ENCODE results near the gene GHRHR. TPM values are rescaled to one million over a fixed set of nuclear protein-coding genes. Genes with fewer than 3 reads are reported as not detected.

GHRHR gene
- total and polyA plus RNA-seq, 9 of the 15 experiments (the other 6 are each of a cell fraction or from before 2014, with no cell fraction given): not detected

DNA sequence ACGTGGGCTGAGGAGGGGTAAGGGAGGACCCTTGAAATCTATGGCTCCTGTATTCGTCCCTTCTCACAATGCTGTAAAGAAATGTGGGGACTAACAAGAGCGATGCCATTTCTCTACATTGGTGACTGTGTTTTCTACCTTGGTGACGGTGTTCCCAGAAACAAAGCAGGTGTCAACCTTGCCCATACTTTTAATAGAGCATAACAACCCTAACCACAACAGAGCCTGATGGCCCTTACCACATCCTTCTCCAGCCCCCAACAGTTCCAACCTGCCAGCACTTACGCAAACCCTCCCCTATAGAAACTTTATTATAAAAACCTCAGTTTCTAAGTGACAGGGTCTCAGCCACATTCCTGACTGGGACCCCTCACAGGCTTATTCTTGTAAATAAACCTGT lies 60.1 kb downstream of the GHRHR start:
- Histone ChIP-seq H3K27me3 (ENCODE audit: control insufficient read depth in 2 of 2, insufficient read depth in 2 of 2, low read length in 2 of 2) (peaks cover 17 to 36% of the 10 kb centered on the region in 2 experiments; a peak in 4 of 5 replicates), H3K4me2 (ENCODE audit: insufficient read depth, low read length) (no peak overlapping the region), H3K4me1 (replicated peaks in 1 of 2; ENCODE audit: control insufficient read depth in 2 of 2, insufficient read depth in 2 of 2, low read length in 2 of 2) (no peaks in the 10 kb centered on the region; a peak in 2 of 5 replicates), H3K79me2 (ENCODE audit: control insufficient read depth, insufficient read depth, low read length) (no peaks in the 10 kb centered on the region), H3K9me1 (ENCODE audit: control insufficient read depth, insufficient read depth, low read length) (no peaks in the 10 kb centered on the region), H3K4me3 (no peak overlapping the region), H3K9me3 (replicated peaks; ENCODE audit: control insufficient read depth, insufficient read depth, low read depth, low read length) (no peaks in the 10 kb centered on the region), H3K9ac (ENCODE audit: insufficient read depth in 1 of 2, low read depth in 2 of 2, low read length in 2 of 2) (no peak overlapping the region), H4K20me1 (replicated peaks; ENCODE audit: control insufficient read depth, insufficient read depth, low read length) (0 out of 2 replicates have a peak, but pooled peaks cover 4% of the 10 kb centered on the region), H3K36me3 (ENCODE audit: control insufficient read depth, insufficient read depth, low read length) (no peaks in the 10 kb centered on the region), H3K27ac (ENCODE audit: extremely low read depth, low read depth, low read length) (no peak overlapping the region), H2AFZ (ENCODE audit: low read depth, low read length) (no peak overlapping the region)
- ChIA-PET POLR2A (no interaction called here), CTCF (ENCODE audit: low intra/inter-chr PET ratio) (no interaction called here)
- no TSS peak for BruUV-seq (replicated peaks)
- intact Hi-C loops (cut with micrococcal nuclease) (no loop called here), in situ Hi-C loops (cut with MboI) (no loop called here)
- 0% methylated on average over 5 of the region's 5 CpGs for WGBS (ENCODE audit: insufficient coverage, low coverage, missing lambda C conversion rate)
- ATAC-seq: no peak
- DNase-seq (ENCODE audit: extremely low read depth in 1 of 4, low spot score in 3 of 4): no peak
- FAIRE-seq: no peak
- TF ChIP-seq, protein P1, sequence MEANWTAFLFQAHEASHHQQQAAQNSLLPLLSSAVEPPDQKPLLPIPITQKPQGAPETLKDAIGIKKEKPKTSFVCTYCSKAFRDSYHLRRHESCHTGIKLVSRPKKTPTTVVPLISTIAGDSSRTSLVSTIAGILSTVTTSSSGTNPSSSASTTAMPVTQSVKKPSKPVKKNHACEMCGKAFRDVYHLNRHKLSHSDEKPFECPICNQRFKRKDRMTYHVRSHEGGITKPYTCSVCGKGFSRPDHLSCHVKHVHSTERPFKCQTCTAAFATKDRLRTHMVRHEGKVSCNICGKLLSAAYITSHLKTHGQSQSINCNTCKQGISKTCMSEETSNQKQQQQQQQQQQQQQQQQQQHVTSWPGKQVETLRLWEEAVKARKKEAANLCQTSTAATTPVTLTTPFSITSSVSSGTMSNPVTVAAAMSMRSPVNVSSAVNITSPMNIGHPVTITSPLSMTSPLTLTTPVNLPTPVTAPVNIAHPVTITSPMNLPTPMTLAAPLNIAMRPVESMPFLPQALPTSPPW (CRISPR knock-in tag; IDR thresholded peaks at IDR 0.05): no peak
- TF ChIP-seq FOXJ3 (CRISPR knock-in tag; IDR thresholded peaks at IDR 0.05): no peak

Measured in K562 (cell line).